ENCODE data around the gene C20orf204.

Gene C20orf204

GRCh38 chr20:64042054-64042781, 6.2 kb downstream of the C20orf204 start:
- no peak for DNase-seq

DNA sequence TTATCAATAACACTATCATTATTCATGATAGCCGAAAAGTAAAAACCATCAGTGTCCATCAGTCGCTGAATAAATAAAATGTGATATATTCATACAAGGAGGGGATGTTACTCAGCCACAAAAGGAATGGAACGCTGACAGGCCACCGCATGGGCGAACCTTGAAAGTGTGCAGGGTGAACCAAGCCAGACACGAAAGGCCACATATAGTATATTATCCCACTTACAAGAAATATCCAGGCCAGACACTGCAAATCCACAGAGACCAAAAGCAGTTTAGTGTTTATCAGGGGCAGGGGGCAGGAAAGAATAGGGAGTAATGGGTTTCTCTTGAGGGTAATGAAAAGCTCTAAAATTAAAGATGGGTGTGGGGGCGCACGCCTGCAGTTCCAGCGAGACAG, 7.8 kb downstream of the C20orf204 start:
- no peak for DNase-seq

DNA sequence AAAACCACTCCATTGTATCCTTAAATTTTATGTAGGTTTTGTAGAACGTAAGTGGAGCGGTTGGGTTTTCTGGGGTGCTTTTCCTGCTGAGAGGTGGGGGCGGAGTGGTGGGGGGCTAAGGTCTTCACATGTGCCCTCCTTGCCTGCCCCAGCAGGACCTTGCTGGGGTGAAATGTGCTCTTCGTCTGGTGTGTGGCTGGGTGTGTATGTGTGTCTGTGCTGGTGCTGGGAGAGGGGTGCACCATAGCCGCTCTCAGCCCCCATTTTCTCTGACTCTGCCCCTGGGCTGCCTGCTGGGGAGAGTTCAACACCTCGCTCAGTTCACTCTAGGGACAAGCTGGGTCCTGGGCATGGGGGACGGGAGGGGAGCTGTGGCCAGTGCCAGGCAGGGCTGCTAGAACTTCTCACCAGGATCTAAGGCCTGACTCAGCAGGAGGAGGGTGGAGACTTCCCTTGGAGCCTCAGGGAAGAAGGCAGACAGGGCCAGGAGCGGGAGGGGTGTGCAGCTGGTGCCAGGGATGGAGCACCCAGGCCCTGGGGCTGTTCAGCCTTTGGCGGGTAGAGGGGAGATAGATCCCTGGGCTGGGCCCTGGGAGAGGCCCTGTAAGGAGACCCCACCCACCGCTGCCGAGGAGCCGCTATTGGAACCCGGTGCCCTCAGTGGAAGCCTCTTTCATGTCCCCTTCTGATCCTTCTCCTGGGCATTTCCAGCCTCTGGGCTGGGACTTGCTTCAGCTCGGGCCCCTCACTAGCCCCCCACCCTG, 8.7 kb downstream of the C20orf204 start:
- DNase-seq = peak; percentile 88

GRCh38 chr20:64045346-64046011, 9.5 kb downstream of the C20orf204 start:
- no peak for DNase-seq

GRCh38 chr20:64047046-64047389, 11.0 kb downstream of the C20orf204 start:
- DNase-seq = no peak

GRCh38 chr20:64047968-64048401, 12.0 kb downstream of the C20orf204 start:
- no peak for DNase-seq

- no peak for DNase-seq
Measured at GRCh38 chr20:64048402-64049044, 12.5 kb downstream of the C20orf204 start.

DNA sequence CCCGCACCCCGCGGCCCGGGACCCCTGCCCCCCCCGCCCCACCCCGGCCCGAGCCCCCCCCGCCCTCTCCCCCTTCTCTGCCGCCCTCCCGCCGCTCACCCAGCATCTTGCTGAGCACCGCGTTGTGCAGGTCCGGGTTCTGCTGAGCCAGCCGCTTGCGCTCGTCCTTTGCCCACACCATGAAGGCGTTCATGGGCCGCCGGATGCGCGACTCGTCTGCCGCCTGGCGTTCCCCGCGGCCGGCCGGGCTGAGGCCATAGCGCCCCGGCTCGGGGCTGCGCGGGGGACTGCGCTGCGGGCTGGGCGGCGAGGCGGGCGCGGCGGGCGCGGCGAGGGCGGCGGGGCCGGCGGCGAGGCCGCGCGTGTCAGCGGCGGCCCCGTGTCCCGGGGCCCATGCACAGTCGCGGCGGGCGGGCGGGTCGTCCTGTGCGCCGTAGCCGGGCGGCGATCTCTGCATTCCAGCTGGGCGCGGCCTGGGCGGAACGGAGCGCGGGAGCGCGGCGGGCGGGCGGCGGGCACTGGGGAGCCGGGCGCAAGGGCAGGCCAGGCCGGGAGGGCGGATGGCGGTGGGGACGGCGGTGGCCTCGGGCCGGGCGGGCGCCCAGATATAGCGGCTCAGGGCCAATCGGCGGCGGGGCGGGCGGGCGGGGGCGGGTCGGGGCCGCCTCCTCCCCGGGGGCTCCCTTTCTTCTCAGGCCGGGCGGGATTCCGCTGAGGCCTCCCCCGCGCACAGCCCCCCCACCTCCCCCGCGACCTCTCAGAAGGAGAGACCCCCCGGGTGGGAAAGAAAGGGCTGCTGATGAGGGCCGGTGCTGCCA, 13.3 kb downstream of the C20orf204 start, which contains the start of gene SOX18:
Gene SOX18, minus strand, starts transcription at position 580 of the 818 bp plus-strand sequence. Its CDS starts 123 bp downstream, at position 457.
- DNase-seq = no peak

DNA sequence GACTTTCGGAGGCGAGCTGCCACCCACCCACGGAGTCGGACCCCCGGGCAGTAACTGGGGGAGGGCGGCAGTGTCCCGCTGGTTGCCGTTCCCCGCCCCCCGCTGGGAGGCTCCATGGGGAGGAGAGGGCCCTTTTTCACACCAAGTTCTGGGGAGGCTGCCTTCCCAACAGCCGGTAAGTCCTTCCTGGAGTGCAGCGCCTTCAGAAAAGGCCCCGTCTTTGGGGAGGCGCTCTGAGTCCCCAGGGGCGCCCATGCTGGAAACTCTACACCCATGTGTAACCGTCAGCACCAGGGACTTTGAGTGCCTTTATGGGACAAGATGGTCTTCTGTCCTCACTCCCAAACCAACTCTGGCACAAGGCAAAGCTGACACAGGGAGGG, 13.9 kb downstream of the C20orf204 start:
- no peak for DNase-seq

- DNase-seq = no peak
Measured at GRCh38 chr20:64050261-64051032, 14.5 kb downstream of the C20orf204 start.

GRCh38 chr20:64051033-64051452, 15.1 kb downstream of the C20orf204 start:
- DNase-seq = no peak

- DNase-seq = no peak
Measured at GRCh38 chr20:64051561-64052325, 15.8 kb downstream of the C20orf204 start.

DNA sequence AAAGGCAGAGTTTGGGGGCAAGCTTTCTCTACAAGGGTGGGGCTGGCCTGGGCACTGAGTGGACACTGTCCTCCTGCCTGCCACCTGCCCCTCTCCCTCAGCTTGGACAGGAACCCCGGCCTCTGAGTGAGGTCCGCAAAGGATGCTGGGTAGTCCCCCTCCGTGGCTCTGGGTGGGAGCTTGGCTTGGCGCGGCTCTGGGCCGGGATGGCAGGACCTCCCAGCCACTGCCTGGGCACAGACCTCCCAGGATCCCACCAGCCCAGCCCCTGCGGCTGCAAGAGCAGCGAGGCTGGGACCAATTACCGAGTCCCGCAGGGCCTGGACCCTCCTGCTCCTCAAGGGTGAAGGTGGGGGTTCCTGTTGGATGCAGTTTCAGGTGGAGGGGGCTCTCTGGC, 16.3 kb downstream of the C20orf204 start:
- DNase-seq = no peak

- no peak for DNase-seq
Measured at GRCh38 chr20:64052987-64053840, 17.2 kb downstream of the C20orf204 start.

DNA sequence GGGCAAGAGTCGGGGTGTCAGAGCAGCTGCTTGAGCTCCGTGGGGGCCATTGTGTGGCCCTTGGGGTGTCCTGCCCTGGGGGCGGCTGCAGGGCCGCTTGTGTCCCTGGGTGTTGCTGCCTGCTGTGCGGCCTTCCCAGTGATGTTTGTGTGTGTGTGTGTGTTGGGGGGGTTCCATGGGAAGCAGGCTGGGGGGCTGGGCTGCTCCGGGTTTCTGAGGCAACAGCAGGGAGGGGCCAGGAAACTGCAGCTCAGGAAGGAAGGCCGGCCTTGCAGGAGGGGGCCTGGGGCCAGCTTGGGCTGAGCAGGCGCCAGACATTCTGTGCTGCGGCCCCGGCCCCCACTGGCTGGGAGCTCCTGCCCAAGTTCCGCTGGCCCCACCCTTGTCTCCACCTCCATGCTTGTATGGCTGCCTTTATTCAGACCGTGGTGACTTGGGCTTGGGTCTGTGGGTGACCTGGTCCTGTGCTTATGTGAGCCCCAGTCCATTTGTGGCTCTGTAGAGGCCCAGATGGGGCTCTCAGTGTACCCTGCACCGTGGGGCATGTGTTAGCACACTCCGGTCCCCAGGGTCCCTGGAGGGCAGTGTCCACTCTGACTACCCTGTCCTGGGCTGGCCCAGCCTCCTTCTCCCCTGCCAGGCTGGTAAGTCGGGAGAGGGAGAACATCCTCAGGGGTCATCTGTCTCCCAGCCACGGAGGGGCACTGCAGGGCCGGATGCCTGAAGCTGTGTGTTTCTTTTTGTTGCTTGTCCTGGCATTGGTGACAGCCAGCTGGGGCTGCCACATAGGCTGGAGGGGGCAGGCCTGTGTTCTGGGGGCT, 18.1 kb downstream of the C20orf204 start:
- DNase-seq = no peak

DNA sequence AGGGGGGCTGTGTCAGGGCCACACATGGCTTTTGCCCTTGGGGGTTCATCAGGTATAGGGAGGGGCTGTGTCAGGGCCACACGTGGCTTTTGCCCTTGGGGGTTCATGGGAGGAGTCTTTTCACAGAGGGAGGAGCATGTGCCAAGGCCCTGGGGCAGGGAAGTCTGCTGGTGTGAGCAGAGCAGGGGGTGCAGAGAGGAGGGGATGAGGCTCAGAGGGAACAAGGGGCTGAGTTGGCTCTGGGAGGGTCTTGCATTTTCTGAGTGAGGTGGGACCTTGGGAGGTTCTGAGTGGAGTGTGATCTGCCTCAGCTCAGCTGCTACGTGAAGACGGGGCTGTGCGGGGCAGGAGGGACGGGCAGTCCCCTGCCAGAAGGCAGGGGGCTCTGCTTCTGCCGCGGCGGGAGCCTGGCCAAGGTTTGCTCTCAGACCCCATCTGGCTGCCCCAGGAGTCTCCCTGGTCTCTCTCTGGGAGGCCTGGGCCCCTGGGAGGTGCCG, 19.5 kb downstream of the C20orf204 start:
- no peak for DNase-seq

DNA sequence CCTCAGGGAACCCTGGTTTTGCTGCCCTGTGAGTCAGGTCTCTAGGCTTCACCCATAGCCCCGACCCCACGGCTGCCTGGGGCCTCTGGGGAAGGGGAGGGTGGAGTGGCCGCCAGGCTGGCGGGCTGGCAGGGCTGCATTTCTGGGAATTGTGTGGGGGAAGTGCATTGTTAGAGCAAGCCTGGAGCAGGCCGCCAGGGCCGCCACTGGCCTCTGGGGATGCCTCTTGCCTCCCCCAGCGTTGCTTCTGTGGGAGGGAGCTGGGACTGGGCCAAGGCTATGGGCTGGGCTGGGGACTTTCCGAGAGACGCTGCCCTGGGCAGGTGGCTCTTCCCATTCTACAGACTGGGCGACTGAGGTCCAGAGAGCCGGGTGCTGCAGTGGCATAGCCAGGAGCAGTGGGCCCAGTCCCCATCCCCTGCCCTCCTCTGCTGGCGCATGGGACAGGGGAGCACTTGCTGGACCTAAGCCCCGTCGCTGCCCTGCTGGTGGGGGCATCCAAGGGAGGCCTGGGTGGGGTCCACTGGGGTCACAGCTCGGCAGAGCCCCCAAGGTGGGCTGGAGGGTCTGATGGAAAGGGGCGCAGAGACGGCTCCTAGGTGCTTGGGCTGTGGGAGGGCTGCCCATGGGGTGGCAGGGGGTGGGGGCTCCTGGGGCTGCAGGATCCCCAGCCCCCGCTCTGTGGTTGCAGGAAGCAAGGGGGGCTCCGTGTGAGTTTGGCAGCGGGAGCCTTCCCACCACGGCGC, 20.1 kb downstream of the C20orf204 start:
- peak; percentile 45 for DNase-seq

DNA sequence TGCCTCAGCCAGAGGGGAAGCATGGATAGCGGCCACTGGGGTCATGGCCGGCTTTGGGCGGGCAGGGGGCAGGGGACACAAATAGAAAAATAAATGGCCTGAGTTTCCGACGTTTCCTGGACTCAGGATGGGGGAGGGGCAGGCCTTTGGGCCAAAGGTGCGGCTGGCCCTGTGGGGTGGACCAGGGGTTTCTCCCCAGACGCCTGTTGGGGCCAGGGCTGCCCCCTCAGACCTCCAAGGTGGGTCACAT, 20.6 kb downstream of the C20orf204 start:
- no peak for DNase-seq
